T1000 (cell line): Measurements from ENCODE around the gene ZNF692.
"Not testable (repeated sequence)": the region's sequence is repeated elsewhere in the genome, so short reads cannot be mapped to it uniquely, and the experiment has no call there.

Experiments used
- DNase-seq: peaks from one replicate; lab custom pipeline; 2025; ENCODE audit warnings: mixed read lengths; lab: John Stamatoyannopoulos, UW

The ZNF692 gene

GRCh38 chr1:248858891-248859889 lies at the start of gene ZNF692:
TSS of gene ZNF692 (minus strand) at chr1:248859085. CDS start at chr1:248858309, 776 bp downstream.
- DNase-seq: peak; percentile 91

- DNase-seq: no peak
Measured at GRCh38 chr1:248906753-248907661, 48.1 kb upstream of the ZNF692 start.

- peak; percentile 90 for DNase-seq
Measured at GRCh38 chr1:248906009-248906752, 47.3 kb upstream of the ZNF692 start, which contains the start of gene PGBD2. TSS of gene PGBD2 (plus strand) at chr1:248906235. CDS start at chr1:248913863, 7,628 bp downstream.

GRCh38 chr1:248905662-248906008 lies 46.8 kb upstream of the ZNF692 start:
- no peak for DNase-seq

- no peak for DNase-seq
Measured at GRCh38 chr1:248904437-248905216, 45.7 kb upstream of the ZNF692 start.

GRCh38 chr1:248901578-248901977 lies 42.7 kb upstream of the ZNF692 start:
- no peak for DNase-seq

- no peak for DNase-seq
Measured at GRCh38 chr1:248900637-248901036, 41.8 kb upstream of the ZNF692 start.

GRCh38 chr1:248897412-248898337 lies 38.8 kb upstream of the ZNF692 start:
- no peak for DNase-seq

GRCh38 chr1:248894837-248895236 lies 36.0 kb upstream of the ZNF692 start:
- no peak for DNase-seq

GRCh38 chr1:248892590-248892989 lies 33.7 kb upstream of the ZNF692 start:
- DNase-seq: no peak

- no peak for DNase-seq
Measured at GRCh38 chr1:248891758-248892157, 32.9 kb upstream of the ZNF692 start.

GRCh38 chr1:248890549-248891498 lies 31.9 kb upstream of the ZNF692 start:
- DNase-seq: no peak

GRCh38 chr1:248889914-248890243 lies 31.0 kb upstream of the ZNF692 start:
- not testable (repeated sequence) for DNase-seq

- no peak for DNase-seq
Measured at GRCh38 chr1:248886237-248886895, 27.5 kb upstream of the ZNF692 start.

- no peak for DNase-seq
Measured at GRCh38 chr1:248885646-248886045, 26.8 kb upstream of the ZNF692 start.

GRCh38 chr1:248884632-248885295 lies 25.9 kb upstream of the ZNF692 start:
- no peak for DNase-seq

- DNase-seq: not testable (repeated sequence)
Measured at GRCh38 chr1:248882427-248882826, 23.5 kb upstream of the ZNF692 start.

GRCh38 chr1:248881261-248881660 lies 22.4 kb upstream of the ZNF692 start:
- no peak for DNase-seq
